ENCODE data around the gene GDF11. TPM values are rescaled to one million over a fixed set of nuclear protein-coding genes. Genes with fewer than 3 reads are reported as not detected.

GDF11 gene
- total RNA-seq, 6 experiments from 2014 or later: 15.8 to 25.9 (median 16.9) TPM

GRCh38 chr12:55715833-55716581, 26.9 kb upstream of the GDF11 start, which contains the start of gene BLOC1S1:
BLOC1S1 (plus strand) TSS chr12:55716046; CDS start chr12:55716052, 6 bp downstream.
- H3K36me3 Mint-ChIP-seq (ENCODE audit: low read depth): no peaks in the 10 kb centered on the region
- peak; percentile 36 for TF ChIP-seq CTCF (IDR thresholded peaks at IDR 0.05)
- DNase-seq: peak; percentile 83
- H3K9me3 Mint-ChIP-seq: no peaks in the 10 kb centered on the region
- peak within 1 kb of the TSS; percentile 92 for H3K4me3 Mint-ChIP-seq
- H3K4me1 Mint-ChIP-seq (ENCODE audit: low read depth): peaks cover 79% of the 10 kb centered on the region
- peak within 1 kb of the TSS; percentile 90 for H3K27ac Mint-ChIP-seq
- peaks cover 10% of the 10 kb centered on the region for H3K27me3 Mint-ChIP-seq (ENCODE audit: insufficient read depth)

- Mint-ChIP-seq H3K4me1 (ENCODE audit: low read depth) (peaks cover 85% of the 10 kb centered on the region), H3K4me3 (peak overlapping the region; percentile 92), H3K9me3 (no peaks in the 10 kb centered on the region), H3K27ac (peak overlapping the region; percentile 90), H3K27me3 (ENCODE audit: insufficient read depth) (peaks cover 14% of the 10 kb centered on the region), H3K36me3 (ENCODE audit: low read depth) (no peaks in the 10 kb centered on the region)
- DNase-seq: no peak
- no peak for TF ChIP-seq CTCF (IDR thresholded peaks at IDR 0.05)
Measured at GRCh38 chr12:55716582-55716957, 26.4 kb upstream of the GDF11 start.

DNA sequence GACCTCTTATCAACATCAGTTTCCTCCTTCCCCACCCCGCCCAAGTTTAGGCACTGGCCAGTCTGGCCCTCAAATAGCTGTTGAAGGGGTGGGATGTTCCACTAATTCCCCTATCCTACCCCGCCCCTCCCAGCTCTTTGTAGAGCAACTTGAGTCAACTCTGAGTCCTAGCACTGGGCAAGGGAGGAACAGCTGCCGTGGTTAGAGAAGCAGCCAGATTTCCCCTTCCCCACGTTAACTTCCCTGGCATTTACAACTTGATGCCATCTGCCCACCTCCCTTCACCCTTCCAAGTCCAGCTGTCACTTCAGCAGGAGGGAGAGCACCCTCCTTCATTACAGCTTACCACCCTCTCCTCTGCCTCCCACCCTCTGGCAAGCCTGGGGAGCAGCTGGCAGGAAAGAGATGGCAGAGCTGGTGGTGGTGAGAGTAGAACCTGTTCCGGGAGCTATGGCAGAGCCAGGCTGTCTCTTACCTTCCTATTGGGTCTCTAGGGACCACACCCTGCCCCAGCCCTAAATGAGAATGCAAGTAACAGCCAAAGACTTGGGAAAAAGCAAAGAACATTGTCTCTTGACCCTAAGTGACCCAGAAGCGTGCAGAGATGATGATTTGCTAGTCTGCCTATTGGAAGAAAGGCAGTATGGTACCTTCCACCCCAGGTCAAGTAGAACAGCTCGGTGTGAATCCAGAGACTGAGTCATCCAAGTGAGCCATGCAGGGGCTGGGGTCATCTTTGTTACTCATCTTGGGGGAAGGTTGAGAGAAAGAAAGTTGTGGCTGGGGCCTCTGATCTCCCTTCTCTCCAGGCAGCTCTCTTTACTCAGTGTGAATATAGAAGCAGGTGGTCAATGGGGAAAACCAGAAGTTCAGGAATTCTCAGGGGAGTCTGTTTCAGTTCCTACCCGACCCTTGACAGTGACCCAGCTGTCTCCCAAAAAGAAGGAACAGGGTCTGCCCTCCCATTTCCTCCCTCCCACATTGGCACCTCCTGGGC, 25.6 kb upstream of the GDF11 start:
- Mint-ChIP-seq H3K9me3 (no peaks in the 10 kb centered on the region), H3K36me3 (ENCODE audit: low read depth) (no peaks in the 10 kb centered on the region), H3K27ac (peak overlapping the region; percentile 90), H3K4me3 (peak overlapping the region; percentile 92), H3K4me1 (ENCODE audit: low read depth) (peaks cover 87% of the 10 kb centered on the region), H3K27me3 (ENCODE audit: insufficient read depth) (peaks cover 15% of the 10 kb centered on the region)
- no peak for TF ChIP-seq CTCF (IDR thresholded peaks at IDR 0.05)
- DNase-seq: peak; percentile 57

- H3K27me3 Mint-ChIP-seq (ENCODE audit: insufficient read depth): peaks cover 15% of the 10 kb centered on the region
- TF ChIP-seq CTCF (IDR thresholded peaks at IDR 0.05): no peak
- no peak for DNase-seq
- H3K27ac Mint-ChIP-seq: peak overlapping the region; percentile 90
- peak overlapping the region; percentile 92 for H3K4me3 Mint-ChIP-seq
- H3K36me3 Mint-ChIP-seq (ENCODE audit: low read depth): peaks cover under 1% of the 10 kb centered on the region
- H3K9me3 Mint-ChIP-seq: no peaks in the 10 kb centered on the region
- peaks cover 80% of the 10 kb centered on the region for H3K4me1 Mint-ChIP-seq (ENCODE audit: low read depth)
Measured at GRCh38 chr12:55718015-55718414, 24.9 kb upstream of the GDF11 start.

- Mint-ChIP-seq H3K27me3 (ENCODE audit: insufficient read depth) (peaks cover 18% of the 10 kb centered on the region), H3K4me3 (peak overlapping the region; percentile 92), H3K27ac (peak overlapping the region; percentile 90), H3K36me3 (ENCODE audit: low read depth) (peaks cover 8% of the 10 kb centered on the region), H3K9me3 (no peaks in the 10 kb centered on the region), H3K4me1 (ENCODE audit: low read depth) (peaks cover 80% of the 10 kb centered on the region)
- TF ChIP-seq CTCF (IDR thresholded peaks at IDR 0.05): no peak
- no peak for DNase-seq
Measured at GRCh38 chr12:55718624-55719275, 24.2 kb upstream of the GDF11 start.

Data from HFFc6 (cell line).